Thyroid gland (tissue), 4 donors: ENCODE results near the gene RTN4RL1. TPM values are rescaled to one million over a fixed set of nuclear protein-coding genes. Genes with fewer than 3 reads are reported as not detected.

Experiments
- DNase-seq, 2 donors: peaks; one replicate each; pipeline ENCODE4 v3.0.0-alpha.2; 2019
- H3K27ac ChIP-seq, 3 donors: fragments of 200-600 bp; sonication (generic); 1 replicate in 2 of 3; 2 replicates in 1 of 3; pipeline ENCODE4 v1.5.1; 2016 to 2019; ENCODE audit warnings: mild to moderate bottlenecking in 1 of 3, moderate library complexity in 1 of 3
- H3K27me3 ChIP-seq: fragments of 200-600 bp; sonication (generic); one replicate; pipeline ENCODE4 v1.5.1; 2019
- H3K36me3 ChIP-seq, 2 donors: fragments of 200-600 bp; sonication (generic); one replicate each; pipeline ENCODE4 v1.5.1; 2016 to 2019
- H3K4me1 ChIP-seq, 2 donors: fragments of 200-600 bp; sonication (generic); one replicate each; pipeline ENCODE4 v1.5.1; 2017 to 2019
- H3K4me3 ChIP-seq, 3 donors: fragments of 200-600 bp; sonication (generic); replicated peaks in 1 of 3; 1 replicate in 2 of 3; 2 replicates in 1 of 3; pipeline ENCODE4 v1.5.1; 2016; ENCODE audit warnings: mild to moderate bottlenecking in 1 of 3
- H3K9me3 ChIP-seq: fragments of 200-600 bp; sonication (generic); one replicate; pipeline ENCODE4 v1.5.1; 2017
- POLR2A ChIP-seq, 2 donors: fragments of 450-650 bp; IDR thresholded peaks; one replicate each; pipeline ENCODE4 v1.6.1; 2017; ENCODE audit warnings: antibody characterized with exemption in 2 of 2, mild to moderate bottlenecking in 2 of 2, moderate library complexity in 1 of 2
- WGBS, 2 donors: methylation state at CpG; one replicate each; pipeline ENCODE4 v1.1.5; 2017; 5-methylcytosine and 5-hydroxymethylcytosine counted together
- intact Hi-C: fragments of 100-400 bp; cut with DNase I; formaldehyde crosslinking; loops from one replicate; pipeline ENCODE4 v1.15.1; 2023
- total RNA-seq, 4 donors: library from RNA; depleted of rRNA; stranded (reverse); fragments of >200 nt; gene quantifications; one replicate each; pipeline ENCODE4 v1.2.3, GENCODE V29; 2016
- TF ChIP-seq, protein P1 (sequence below), 6 experiments: fragments of 200-600 bp in 3 of 6; fragments of 450-650 bp in 3 of 6; sonication (generic) in 3 of 6; IDR thresholded peaks; one replicate each; pipeline ENCODE4 v1.5.1; 2016 to 2019; ENCODE audit warnings: antibody characterized with exemption in 6 of 6, mild to moderate bottlenecking in 2 of 6, inconsistent platforms in 1 of 6, moderate library complexity in 1 of 6

Gene RTN4RL1
- total RNA-seq, 4 donors from 2014 or later = 1.6 to 4.9 (median 2.5) TPM

- H3K27ac ChIP-seq = no peak overlapping the region
- TF ChIP-seq, protein P1, sequence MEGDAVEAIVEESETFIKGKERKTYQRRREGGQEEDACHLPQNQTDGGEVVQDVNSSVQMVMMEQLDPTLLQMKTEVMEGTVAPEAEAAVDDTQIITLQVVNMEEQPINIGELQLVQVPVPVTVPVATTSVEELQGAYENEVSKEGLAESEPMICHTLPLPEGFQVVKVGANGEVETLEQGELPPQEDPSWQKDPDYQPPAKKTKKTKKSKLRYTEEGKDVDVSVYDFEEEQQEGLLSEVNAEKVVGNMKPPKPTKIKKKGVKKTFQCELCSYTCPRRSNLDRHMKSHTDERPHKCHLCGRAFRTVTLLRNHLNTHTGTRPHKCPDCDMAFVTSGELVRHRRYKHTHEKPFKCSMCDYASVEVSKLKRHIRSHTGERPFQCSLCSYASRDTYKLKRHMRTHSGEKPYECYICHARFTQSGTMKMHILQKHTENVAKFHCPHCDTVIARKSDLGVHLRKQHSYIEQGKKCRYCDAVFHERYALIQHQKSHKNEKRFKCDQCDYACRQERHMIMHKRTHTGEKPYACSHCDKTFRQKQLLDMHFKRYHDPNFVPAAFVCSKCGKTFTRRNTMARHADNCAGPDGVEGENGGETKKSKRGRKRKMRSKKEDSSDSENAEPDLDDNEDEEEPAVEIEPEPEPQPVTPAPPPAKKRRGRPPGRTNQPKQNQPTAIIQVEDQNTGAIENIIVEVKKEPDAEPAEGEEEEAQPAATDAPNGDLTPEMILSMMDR (IDR thresholded peaks at IDR 0.05) = no peak
- TF ChIP-seq POLR2A (IDR thresholded peaks at IDR 0.05) = no peak
- H3K4me3 ChIP-seq = no peak overlapping the region
- DNase-seq = no peak
- intact Hi-C loops = no loop called here
- no peaks in the 10 kb centered on the region for H3K27me3 ChIP-seq
- no peaks in the 10 kb centered on the region for H3K9me3 ChIP-seq
- peaks cover 3 to 4% of the 10 kb centered on the region in 2 donors for H3K4me1 ChIP-seq
- no peaks in the 10 kb centered on the region for H3K36me3 ChIP-seq
- 80 to 87% methylated on average over 16 to 17 of the region's 17 CpGs for WGBS, 2 donors
Observed at GRCh38 chr17:1934901-1935300, 90.2 kb downstream of the RTN4RL1 start.

DNA sequence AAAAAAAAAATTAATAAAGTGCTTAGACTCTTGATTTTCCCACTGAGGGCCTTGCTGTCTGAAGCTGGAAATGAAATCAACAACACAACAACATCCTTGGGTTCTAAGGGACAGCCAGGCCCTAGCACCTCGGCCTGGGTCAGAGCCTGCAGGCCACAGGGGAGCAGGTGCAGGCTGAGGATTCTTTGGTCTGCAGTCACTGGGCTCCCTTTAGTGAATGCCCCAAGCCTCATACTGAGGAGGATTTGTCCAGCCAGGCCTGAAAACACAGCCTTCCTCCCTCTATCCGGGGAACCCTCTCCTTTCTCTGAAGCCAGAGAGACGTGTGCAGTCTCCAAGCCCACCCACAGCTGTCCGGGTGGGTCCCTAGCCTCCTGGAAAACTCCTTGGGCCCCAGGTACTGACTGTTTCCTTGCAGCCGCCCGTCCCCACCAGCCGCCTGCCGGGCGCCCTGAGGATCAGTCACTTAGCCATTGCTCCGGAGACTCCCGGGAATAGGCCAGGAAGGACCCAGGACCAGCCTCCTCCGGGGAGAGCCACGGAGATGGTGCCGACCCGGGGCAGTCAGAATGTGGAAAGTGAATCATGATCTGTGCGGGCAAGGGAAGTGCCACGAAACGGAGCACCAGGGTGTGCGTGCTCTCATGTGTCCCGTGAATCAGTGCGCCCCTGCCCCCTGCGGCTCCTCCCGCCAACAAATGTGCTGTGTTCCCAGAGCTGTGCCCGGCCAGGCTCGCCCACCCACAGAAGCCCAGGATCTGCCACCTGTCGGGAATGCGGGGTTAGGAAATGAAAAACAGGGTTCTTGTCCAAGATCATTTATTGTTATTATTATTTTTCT is 91.0 kb downstream of the RTN4RL1 start:
- intact Hi-C loops = no loop called here
- no peak for DNase-seq
- Histone ChIP-seq H3K36me3 (no peaks in the 10 kb centered on the region), H3K27me3 (no peaks in the 10 kb centered on the region), H3K4me1 (peaks cover 3 to 4% of the 10 kb centered on the region in 2 donors), H3K4me3 (no peak overlapping the region), H3K27ac (no peak overlapping the region), H3K9me3 (no peaks in the 10 kb centered on the region)
- TF ChIP-seq, protein P1 (IDR thresholded peaks at IDR 0.05) = no peak
- TF ChIP-seq POLR2A (IDR thresholded peaks at IDR 0.05) = no peak
- WGBS, 2 donors = 92 to 94% methylated on average over 13 to 25 of the region's 27 CpGs

- H3K9me3 ChIP-seq = no peaks in the 10 kb centered on the region
- peaks cover 3 to 4% of the 10 kb centered on the region in 2 donors for H3K4me1 ChIP-seq
- no peak for TF ChIP-seq POLR2A (IDR thresholded peaks at IDR 0.05)
- TF ChIP-seq, protein P1 (IDR thresholded peaks at IDR 0.05) = no peak
- H3K27ac ChIP-seq = no peak overlapping the region
- intact Hi-C loops = no loop called here
- peak in 1 of 2 donors; percentile 2 for DNase-seq
- H3K27me3 ChIP-seq = no peaks in the 10 kb centered on the region
- 33 to 50% methylated on average over 25 to 27 of the region's 27 CpGs for WGBS, 2 donors
- no peaks in the 10 kb centered on the region for H3K36me3 ChIP-seq
- no peak overlapping the region for H3K4me3 ChIP-seq
Observed at GRCh38 chr17:1931844-1932579, 93.1 kb downstream of the RTN4RL1 start.

- no peaks in the 10 kb centered on the region for H3K9me3 ChIP-seq
- H3K36me3 ChIP-seq = no peaks in the 10 kb centered on the region
- intact Hi-C loops = no loop called here
- WGBS, 2 donors = 28 to 29% methylated on average over 6 to 8 of the region's 8 CpGs
- TF ChIP-seq, protein P1 (IDR thresholded peaks at IDR 0.05) = no peak
- no peak for TF ChIP-seq POLR2A (IDR thresholded peaks at IDR 0.05)
- no peak overlapping the region for H3K4me3 ChIP-seq
- H3K27me3 ChIP-seq = no peaks in the 10 kb centered on the region
- DNase-seq = no peak
- H3K27ac ChIP-seq = no peak overlapping the region
- peaks cover 3 to 4% of the 10 kb centered on the region in 2 donors for H3K4me1 ChIP-seq
Observed at GRCh38 chr17:1930337-1930645, 94.8 kb downstream of the RTN4RL1 start.

GRCh38 chr17:1928976-1929375 is 96.2 kb downstream of the RTN4RL1 start:
- TF ChIP-seq, protein P1 (IDR thresholded peaks at IDR 0.05) = no peak
- no peak for TF ChIP-seq POLR2A (IDR thresholded peaks at IDR 0.05)

More at GRCh38 chr17:1928976-1929375, 96.2 kb downstream of the RTN4RL1 start:
- Histone ChIP-seq H3K27me3 (no peaks in the 10 kb centered on the region), H3K27ac (no peak overlapping the region), H3K4me1 (peaks cover 3 to 4% of the 10 kb centered on the region in 2 donors), H3K9me3 (no peaks in the 10 kb centered on the region), H3K36me3 (no peaks in the 10 kb centered on the region), H3K4me3 (no peak overlapping the region)
- 83 to 88% methylated on average over 9 to 12 of the region's 12 CpGs for WGBS, 2 donors
- DNase-seq = no peak
- intact Hi-C loops = loop anchor here (10.0 kb wide), 1 partner anchor 436 kb away; no protein-coding TSS in a partner anchor
